Endothelial cell (in vitro differentiated cells): ENCODE measurements around the gene RALY. TPM values are rescaled to one million over a fixed set of nuclear protein-coding genes. Genes with fewer than 3 reads are reported as not detected.

Experiments used
- DNase-seq: peaks from one replicate; pipeline ENCODE4 v3.0.0; 2021; ENCODE audit warnings: low spot score
- H3K27ac Mint-ChIP-seq: one replicate; pipeline ENCODE4 v1.8.0; 2021; ENCODE audit warnings: mixed read lengths, inconsistent platforms; ENCODE audit not compliant: unreplicated experiment
- H3K27me3 Mint-ChIP-seq: one replicate; pipeline ENCODE4 v1.8.0; 2021; ENCODE audit warnings: mild to moderate bottlenecking, moderate library complexity, mixed read lengths, inconsistent platforms; ENCODE audit not compliant: unreplicated experiment
- H3K36me3 Mint-ChIP-seq: one replicate; pipeline ENCODE4 v1.8.0; 2021; ENCODE audit warnings: mild to moderate bottlenecking, low read depth, mixed read lengths, inconsistent platforms; ENCODE audit not compliant: unreplicated experiment
- H3K4me1 Mint-ChIP-seq: one replicate; pipeline ENCODE4 v1.8.0; 2021; ENCODE audit warnings: mild to moderate bottlenecking, mixed read lengths, inconsistent platforms; ENCODE audit not compliant: unreplicated experiment
- H3K4me3 Mint-ChIP-seq: one replicate; pipeline ENCODE4 v1.8.0; 2021; ENCODE audit warnings: mild to moderate bottlenecking, mixed read lengths, inconsistent platforms; ENCODE audit not compliant: unreplicated experiment
- H3K9me3 Mint-ChIP-seq: one replicate; pipeline ENCODE4 v1.8.0; 2021; ENCODE audit warnings: mixed read lengths, inconsistent platforms; ENCODE audit not compliant: unreplicated experiment
- CTCF ChIP-seq: fragments of 200-600 bp; sonication (generic); IDR thresholded peaks from one replicate; pipeline ENCODE4 v1.5.0; 2021; ENCODE audit warnings: antibody characterized with exemption; ENCODE audit not compliant: unreplicated experiment
- total RNA-seq: library from RNA; stranded (reverse); fragmentation: NEBNext Ultra II Directional; extraction: Animal tissue kit (Norgen Biotek cat#: 25700); gene quantifications from one replicate; pipeline ENCODE4 v1.2.1, GENCODE V29; 2021; ENCODE audit not compliant: unreplicated experiment

RALY gene
- total RNA-seq, 1 donor from 2014 or later, result 168 TPM

GRCh38 chr20:33977535-33977934 is 16.2 kb upstream of the RALY start:
- Mint-ChIP-seq H3K27me3 (no peaks in the 10 kb centered on the region), H3K36me3 (no peaks in the 10 kb centered on the region), H3K4me3 (no peak overlapping the region), H3K27ac (no peak overlapping the region), H3K4me1 (no peaks in the 10 kb centered on the region), H3K9me3 (no peaks in the 10 kb centered on the region)
- no peak for TF ChIP-seq CTCF
- DNase-seq, result no peak

GRCh38 chr20:33979094-33979493 is 14.6 kb upstream of the RALY start:
- Mint-ChIP-seq H3K4me1 (no peaks in the 10 kb centered on the region), H3K9me3 (no peaks in the 10 kb centered on the region), H3K27me3 (no peaks in the 10 kb centered on the region), H3K27ac (no peak overlapping the region), H3K36me3 (no peaks in the 10 kb centered on the region), H3K4me3 (no peak overlapping the region)
- DNase-seq, result no peak
- TF ChIP-seq CTCF, result no peak

- Mint-ChIP-seq H3K4me3 (no peak overlapping the region), H3K27me3 (peaks cover 2% of the 10 kb centered on the region), H3K4me1 (no peaks in the 10 kb centered on the region), H3K9me3 (no peaks in the 10 kb centered on the region), H3K27ac (no peak overlapping the region), H3K36me3 (no peaks in the 10 kb centered on the region)
- no peak for DNase-seq
- TF ChIP-seq CTCF, result no peak
Measured at GRCh38 chr20:33981347-33981746, 12.4 kb upstream of the RALY start.

- Mint-ChIP-seq H3K36me3 (no peaks in the 10 kb centered on the region), H3K27ac (no peak overlapping the region), H3K9me3 (no peaks in the 10 kb centered on the region), H3K4me3 (no peak overlapping the region), H3K4me1 (no peaks in the 10 kb centered on the region), H3K27me3 (peaks cover 2% of the 10 kb centered on the region)
- DNase-seq, result no peak
- no peak for TF ChIP-seq CTCF
Measured at GRCh38 chr20:33981964-33982363, 11.7 kb upstream of the RALY start.

- H3K27me3 Mint-ChIP-seq, result peaks cover 2% of the 10 kb centered on the region
- H3K4me3 Mint-ChIP-seq, result no peak overlapping the region
- no peak overlapping the region for H3K27ac Mint-ChIP-seq
- no peaks in the 10 kb centered on the region for H3K36me3 Mint-ChIP-seq
- DNase-seq, result no peak
- no peak for TF ChIP-seq CTCF
- H3K9me3 Mint-ChIP-seq, result no peaks in the 10 kb centered on the region
- no peaks in the 10 kb centered on the region for H3K4me1 Mint-ChIP-seq
Measured at GRCh38 chr20:33983371-33983770, 10.3 kb upstream of the RALY start.
